Activated T-helper 2 cell treated with anti-CD3 and anti-CD28 coated beads, Interferon-gamma antibody, Interleukin-2, Interleukin-4, amounts not matched to agents 10 μg/mL and 5 μg/mL and 100 μg/mL, durations not matched to agents 14 hours and 24 hours and 36 hours (primary cell): ENCODE results near the gene PRELP. TPM values are rescaled to one million over a fixed set of nuclear protein-coding genes. Genes with fewer than 3 reads are reported as not detected.

ENCODE experiments used
- DNase-seq: peaks from one replicate; pipeline ENCODE4 v3.0.0; 2021; ENCODE audit warnings: low spot score
- H3K27ac Mint-ChIP-seq: one replicate; pipeline ENCODE4 v1.8.0; 2021; ENCODE audit warnings: mixed read lengths
- H3K27me3 Mint-ChIP-seq: one replicate; pipeline ENCODE4 v1.8.0; 2021; ENCODE audit warnings: low read depth, mixed read lengths
- H3K36me3 Mint-ChIP-seq: one replicate; pipeline ENCODE4 v1.8.0; 2021; ENCODE audit warnings: low read depth, mixed read lengths
- H3K4me1 Mint-ChIP-seq: one replicate; pipeline ENCODE4 v1.8.0; 2021; ENCODE audit warnings: low read depth, mixed read lengths
- H3K4me3 Mint-ChIP-seq: one replicate; pipeline ENCODE4 v1.8.0; 2021; ENCODE audit warnings: low read depth, mild to moderate bottlenecking, moderate library complexity, mixed read lengths
- H3K9me3 Mint-ChIP-seq: one replicate; pipeline ENCODE4 v1.8.0; 2021; ENCODE audit warnings: mixed read lengths
- intact Hi-C: fragments of 100-400 bp; cut with micrococcal nuclease; formaldehyde crosslinking; loops from one replicate; pipeline ENCODE4 v1.15.1; 2023
- total RNA-seq: library from RNA; stranded (reverse); gene quantifications from 2 replicates; pipeline ENCODE4 v1.2.3, GENCODE V29; 2022

PRELP gene
- total RNA-seq = not detected in 2 replicates

GRCh38 chr1:203475012-203475981 is at the start of gene PRELP:
Gene PRELP (plus strand): TSS chr1:203475806. CDS start chr1:203483185, 7,379 bp downstream.
- no peaks in the 10 kb centered on the region for H3K9me3 Mint-ChIP-seq
- no peaks in the 10 kb centered on the region for H3K36me3 Mint-ChIP-seq
- DNase-seq = no peak
- H3K27ac Mint-ChIP-seq = no peak within 1 kb of the TSS
- H3K27me3 Mint-ChIP-seq = peaks cover 22% of the 10 kb centered on the region
- no peak within 1 kb of the TSS for H3K4me3 Mint-ChIP-seq
- intact Hi-C loops = no loop called here
- peaks cover 1% of the 10 kb centered on the region for H3K4me1 Mint-ChIP-seq

GRCh38 chr1:203426366-203426765 is 49.2 kb upstream of the PRELP start:
- H3K4me1 Mint-ChIP-seq = no peaks in the 10 kb centered on the region
- H3K27ac Mint-ChIP-seq = no peak overlapping the region

GRCh38 chr1:203426870-203427269 is 48.7 kb upstream of the PRELP start:
- Mint-ChIP-seq H3K4me3 (no peak overlapping the region), H3K36me3 (no peaks in the 10 kb centered on the region), H3K27ac (no peak overlapping the region), H3K4me1 (no peaks in the 10 kb centered on the region), H3K9me3 (no peaks in the 10 kb centered on the region), H3K27me3 (peaks cover 14% of the 10 kb centered on the region)
- DNase-seq = no peak
- intact Hi-C loops = no loop called here

More at GRCh38 chr1:203426366-203426765, 49.2 kb upstream of the PRELP start:
- intact Hi-C loops = no loop called here
- H3K27me3 Mint-ChIP-seq = peaks cover 14% of the 10 kb centered on the region
- DNase-seq = no peak
- H3K36me3 Mint-ChIP-seq = no peaks in the 10 kb centered on the region
- H3K4me3 Mint-ChIP-seq = no peak overlapping the region
- no peaks in the 10 kb centered on the region for H3K9me3 Mint-ChIP-seq

- Mint-ChIP-seq H3K27ac (no peak overlapping the region), H3K4me1 (no peaks in the 10 kb centered on the region), H3K36me3 (no peaks in the 10 kb centered on the region), H3K4me3 (no peak overlapping the region), H3K9me3 (no peaks in the 10 kb centered on the region), H3K27me3 (peaks cover 14% of the 10 kb centered on the region)
- intact Hi-C loops = no loop called here
- no peak for DNase-seq
Observed at GRCh38 chr1:203427451-203427850, 48.2 kb upstream of the PRELP start.

GRCh38 chr1:203428981-203429599 is 46.5 kb upstream of the PRELP start:
- Mint-ChIP-seq H3K4me3 (no peak overlapping the region), H3K27ac (no peak overlapping the region), H3K4me1 (no peaks in the 10 kb centered on the region), H3K27me3 (peaks cover 16% of the 10 kb centered on the region), H3K36me3 (no peaks in the 10 kb centered on the region), H3K9me3 (no peaks in the 10 kb centered on the region)
- intact Hi-C loops = no loop called here
- DNase-seq = no peak

GRCh38 chr1:203435615-203436014 is 40.0 kb upstream of the PRELP start:
- intact Hi-C loops = no loop called here
- peaks cover 13% of the 10 kb centered on the region for H3K27me3 Mint-ChIP-seq
- DNase-seq = no peak
- no peak overlapping the region for H3K4me3 Mint-ChIP-seq
- H3K9me3 Mint-ChIP-seq = no peaks in the 10 kb centered on the region
- no peaks in the 10 kb centered on the region for H3K4me1 Mint-ChIP-seq
- no peaks in the 10 kb centered on the region for H3K36me3 Mint-ChIP-seq
- no peak overlapping the region for H3K27ac Mint-ChIP-seq

- Mint-ChIP-seq H3K27me3 (peaks cover 16% of the 10 kb centered on the region), H3K4me3 (no peak overlapping the region), H3K27ac (no peak overlapping the region), H3K36me3 (no peaks in the 10 kb centered on the region), H3K4me1 (no peaks in the 10 kb centered on the region), H3K9me3 (no peaks in the 10 kb centered on the region)
- DNase-seq = no peak
- intact Hi-C loops = no loop called here
Observed at GRCh38 chr1:203437696-203438315, 37.8 kb upstream of the PRELP start.

- H3K4me1 Mint-ChIP-seq = no peaks in the 10 kb centered on the region
- H3K27me3 Mint-ChIP-seq = peaks cover 19% of the 10 kb centered on the region
- H3K27ac Mint-ChIP-seq = no peak overlapping the region
- H3K4me3 Mint-ChIP-seq = no peak overlapping the region
- no peak for DNase-seq
- no peaks in the 10 kb centered on the region for H3K36me3 Mint-ChIP-seq
- intact Hi-C loops = no loop called here
- H3K9me3 Mint-ChIP-seq = no peaks in the 10 kb centered on the region
Observed at GRCh38 chr1:203439131-203439730, 36.4 kb upstream of the PRELP start.

GRCh38 chr1:203440771-203441170 is 34.8 kb upstream of the PRELP start:
- intact Hi-C loops = no loop called here
- H3K27ac Mint-ChIP-seq = no peak overlapping the region

GRCh38 chr1:203441766-203442165 is 33.8 kb upstream of the PRELP start:
- Mint-ChIP-seq H3K36me3 (no peaks in the 10 kb centered on the region), H3K27ac (no peak overlapping the region), H3K9me3 (peaks cover 4% of the 10 kb centered on the region), H3K4me1 (no peaks in the 10 kb centered on the region), H3K4me3 (no peak overlapping the region), H3K27me3 (peaks cover 30% of the 10 kb centered on the region)
- intact Hi-C loops = no loop called here
- no peak for DNase-seq

More at GRCh38 chr1:203440771-203441170, 34.8 kb upstream of the PRELP start:
- H3K4me1 Mint-ChIP-seq = no peaks in the 10 kb centered on the region
- no peak overlapping the region for H3K4me3 Mint-ChIP-seq
- H3K9me3 Mint-ChIP-seq = peaks cover 4% of the 10 kb centered on the region
- no peaks in the 10 kb centered on the region for H3K36me3 Mint-ChIP-seq
- peaks cover 23% of the 10 kb centered on the region for H3K27me3 Mint-ChIP-seq
- no peak for DNase-seq

GRCh38 chr1:203442821-203443220 is 32.8 kb upstream of the PRELP start:
- Mint-ChIP-seq H3K4me1 (no peaks in the 10 kb centered on the region), H3K27ac (no peak overlapping the region), H3K4me3 (no peak overlapping the region), H3K9me3 (peaks cover 4% of the 10 kb centered on the region), H3K27me3 (peaks cover 32% of the 10 kb centered on the region), H3K36me3 (no peaks in the 10 kb centered on the region)
- DNase-seq = no peak
- intact Hi-C loops = no loop called here

GRCh38 chr1:203443296-203443695 is 32.3 kb upstream of the PRELP start:
- intact Hi-C loops = no loop called here
- peaks cover 4% of the 10 kb centered on the region for H3K9me3 Mint-ChIP-seq

More at GRCh38 chr1:203443296-203443695, 32.3 kb upstream of the PRELP start:
- Mint-ChIP-seq H3K27ac (no peak overlapping the region), H3K4me1 (no peaks in the 10 kb centered on the region), H3K4me3 (no peak overlapping the region), H3K36me3 (no peaks in the 10 kb centered on the region), H3K27me3 (peaks cover 32% of the 10 kb centered on the region)
- no peak for DNase-seq
